ENCODE results near the gene COMMD9.

The COMMD9 gene

DNA sequence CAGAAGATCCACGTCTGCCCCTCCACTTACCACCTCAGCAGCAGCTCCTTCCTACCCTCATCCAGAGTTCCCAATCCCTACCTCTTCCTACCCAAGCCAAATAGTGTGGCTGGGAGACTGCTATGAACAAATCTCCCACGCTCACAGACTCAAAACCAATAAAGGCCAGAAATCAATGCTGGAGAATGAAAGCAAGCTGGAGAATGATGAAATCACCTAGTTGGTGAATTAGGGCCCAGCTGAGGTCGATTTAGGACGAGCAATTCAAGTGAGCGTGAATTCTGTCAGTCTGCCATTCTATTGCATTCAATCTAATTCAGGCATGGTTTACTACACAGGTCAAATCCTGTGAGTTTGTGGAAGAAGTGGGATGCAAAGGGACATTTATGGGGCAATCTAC lies 22.5 kb downstream of the COMMD9 start:
- Histone ChIP-seq H3K36me3 (ENCODE audit: control insufficient read depth, low read depth, low read length) (no peaks in the 10 kb centered on the region), H3K4me1 (ENCODE audit: control insufficient read depth, low read depth, low read length) (no peaks in the 10 kb centered on the region), H3K4me3 (ENCODE audit: low read length) (no peak overlapping the region), H3K9ac (ENCODE audit: low read length) (no peak overlapping the region), H3K9me3 (ENCODE audit: control insufficient read depth, low read depth, low read length) (no peaks in the 10 kb centered on the region), H3K27ac (ENCODE audit: low read length) (no peak overlapping the region), H3K27me3 (ENCODE audit: control insufficient read depth, insufficient read depth, low read length) (no peaks in the 10 kb centered on the region)

DNA sequence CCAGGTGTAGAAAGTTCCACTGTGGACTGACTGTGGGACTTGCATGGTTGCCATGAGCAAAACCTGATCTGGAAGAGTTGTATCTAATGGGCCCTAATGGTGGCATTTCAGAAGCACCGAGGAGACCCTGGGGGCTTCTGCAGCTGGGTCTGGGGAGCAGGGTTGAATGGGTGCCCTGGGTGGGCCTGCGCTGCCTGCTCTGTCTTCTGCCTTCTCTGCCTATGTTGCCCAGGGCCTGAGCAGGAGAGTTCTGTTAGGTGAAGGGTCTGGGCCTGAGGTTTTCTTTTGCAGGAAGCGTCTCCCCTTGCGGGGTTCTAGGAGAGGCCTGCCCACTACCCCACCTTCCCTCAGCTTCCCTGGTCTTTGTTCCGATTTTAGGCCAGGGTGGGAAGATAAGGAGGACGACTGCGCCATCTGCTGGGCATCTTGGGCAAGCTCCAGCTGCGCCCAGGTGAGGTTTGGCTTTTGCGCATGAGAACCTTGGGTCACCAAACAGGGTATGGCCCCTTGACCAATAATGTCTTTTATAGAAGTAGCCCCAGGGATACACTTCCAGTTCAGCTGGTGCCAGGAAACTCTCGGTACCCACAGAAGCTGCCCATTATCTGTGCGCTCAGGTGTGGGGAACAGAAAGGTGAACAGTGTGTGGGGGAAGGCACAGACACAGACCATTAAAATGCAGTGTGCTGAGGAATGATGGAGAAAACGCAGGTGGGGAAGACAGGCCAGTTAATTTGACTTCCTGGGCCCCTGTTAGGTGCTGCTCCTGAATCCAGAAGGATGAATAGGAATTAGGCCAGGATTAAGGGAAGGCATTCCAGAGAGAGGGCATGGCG lies 23.2 kb downstream of the COMMD9 start:
- Histone ChIP-seq H3K9me3 (ENCODE audit: control insufficient read depth, low read depth, low read length) (no peaks in the 10 kb centered on the region), H3K27me3 (ENCODE audit: control insufficient read depth, insufficient read depth, low read length) (no peaks in the 10 kb centered on the region), H3K4me1 (ENCODE audit: control insufficient read depth, low read depth, low read length) (peaks cover 3% of the 10 kb centered on the region), H3K9ac (ENCODE audit: low read length) (no peak overlapping the region), H3K27ac (ENCODE audit: low read length) (no peak overlapping the region), H3K36me3 (ENCODE audit: control insufficient read depth, low read depth, low read length) (no peaks in the 10 kb centered on the region), H3K4me3 (ENCODE audit: low read length) (no peak overlapping the region)

DNA sequence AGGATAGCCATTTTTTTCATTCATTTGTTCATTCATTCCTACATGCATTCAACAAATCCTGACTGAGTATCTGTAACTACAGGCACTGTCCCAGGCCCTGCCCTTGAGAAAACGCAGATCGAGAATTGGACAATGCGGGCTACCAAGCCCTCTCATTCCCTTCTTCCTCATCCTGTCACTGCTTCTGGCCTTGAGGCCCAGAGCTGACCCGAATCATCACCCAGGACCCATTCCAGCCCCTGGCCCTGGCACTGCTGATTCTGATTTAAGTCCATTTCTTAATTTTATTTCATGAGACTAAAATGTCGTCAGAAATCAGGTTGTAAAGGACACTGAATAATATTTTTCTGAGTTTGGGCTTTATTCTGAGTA lies 24.3 kb downstream of the COMMD9 start:
- no peaks in the 10 kb centered on the region for H3K36me3 ChIP-seq (ENCODE audit: control insufficient read depth, low read depth, low read length)
- peaks cover 3% of the 10 kb centered on the region for H3K4me1 ChIP-seq (ENCODE audit: control insufficient read depth, low read depth, low read length)
- no peaks in the 10 kb centered on the region for H3K9me3 ChIP-seq (ENCODE audit: control insufficient read depth, low read depth, low read length)
- H3K4me3 ChIP-seq (ENCODE audit: low read length): no peak overlapping the region
- no peak overlapping the region for H3K9ac ChIP-seq (ENCODE audit: low read length)
- no peak overlapping the region for H3K27ac ChIP-seq (ENCODE audit: low read length)
- no peaks in the 10 kb centered on the region for H3K27me3 ChIP-seq (ENCODE audit: control insufficient read depth, insufficient read depth, low read length)

- Histone ChIP-seq H3K36me3 (ENCODE audit: control insufficient read depth, low read depth, low read length) (no peaks in the 10 kb centered on the region), H3K9ac (ENCODE audit: low read length) (no peak overlapping the region), H3K27me3 (ENCODE audit: control insufficient read depth, insufficient read depth, low read length) (no peaks in the 10 kb centered on the region), H3K27ac (ENCODE audit: low read length) (no peak overlapping the region), H3K4me1 (ENCODE audit: control insufficient read depth, low read depth, low read length) (peaks cover 3% of the 10 kb centered on the region), H3K9me3 (ENCODE audit: control insufficient read depth, low read depth, low read length) (no peaks in the 10 kb centered on the region), H3K4me3 (ENCODE audit: low read length) (no peak overlapping the region)
These were observed 24.9 kb downstream of the COMMD9 start for GRCh38 chr11:36264011-36264972.

DNA sequence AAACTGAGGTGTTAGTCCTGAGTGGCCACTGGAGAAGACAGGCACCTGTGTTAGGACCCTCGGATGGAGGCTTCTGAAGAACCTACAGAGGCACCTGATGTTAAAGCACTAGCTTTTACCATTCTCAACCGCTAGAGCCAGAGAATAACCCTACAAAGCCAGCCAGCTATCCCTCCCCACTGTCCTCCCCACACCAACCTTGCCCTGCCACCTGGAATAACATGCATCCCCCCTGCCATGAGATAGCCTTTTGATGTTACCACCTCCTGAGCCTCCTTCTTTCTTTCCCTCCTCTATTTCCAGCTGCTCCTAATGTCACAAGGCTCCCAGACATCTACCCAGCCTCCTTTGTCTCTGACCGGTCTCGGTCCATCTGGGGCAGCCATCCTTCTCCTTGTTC lies 28.1 kb downstream of the COMMD9 start:
- Histone ChIP-seq H3K9ac (ENCODE audit: low read length) (no peak overlapping the region), H3K27me3 (ENCODE audit: control insufficient read depth, insufficient read depth, low read length) (no peaks in the 10 kb centered on the region), H3K4me1 (ENCODE audit: control insufficient read depth, low read depth, low read length) (peaks cover 3% of the 10 kb centered on the region), H3K9me3 (ENCODE audit: control insufficient read depth, low read depth, low read length) (no peaks in the 10 kb centered on the region), H3K4me3 (ENCODE audit: low read length) (no peak overlapping the region), H3K36me3 (ENCODE audit: control insufficient read depth, low read depth, low read length) (no peaks in the 10 kb centered on the region), H3K27ac (ENCODE audit: low read length) (no peak overlapping the region)

GRCh38 chr11:36258730-36259360 lies 30.4 kb downstream of the COMMD9 start:
- Histone ChIP-seq H3K27ac (ENCODE audit: low read length) (no peak overlapping the region), H3K27me3 (ENCODE audit: control insufficient read depth, insufficient read depth, low read length) (no peaks in the 10 kb centered on the region), H3K9ac (ENCODE audit: low read length) (no peak overlapping the region), H3K36me3 (ENCODE audit: control insufficient read depth, low read depth, low read length) (no peaks in the 10 kb centered on the region), H3K4me1 (ENCODE audit: control insufficient read depth, low read depth, low read length) (peaks cover 3% of the 10 kb centered on the region), H3K9me3 (ENCODE audit: control insufficient read depth, low read depth, low read length) (no peaks in the 10 kb centered on the region), H3K4me3 (ENCODE audit: low read length) (no peak overlapping the region)

DNA sequence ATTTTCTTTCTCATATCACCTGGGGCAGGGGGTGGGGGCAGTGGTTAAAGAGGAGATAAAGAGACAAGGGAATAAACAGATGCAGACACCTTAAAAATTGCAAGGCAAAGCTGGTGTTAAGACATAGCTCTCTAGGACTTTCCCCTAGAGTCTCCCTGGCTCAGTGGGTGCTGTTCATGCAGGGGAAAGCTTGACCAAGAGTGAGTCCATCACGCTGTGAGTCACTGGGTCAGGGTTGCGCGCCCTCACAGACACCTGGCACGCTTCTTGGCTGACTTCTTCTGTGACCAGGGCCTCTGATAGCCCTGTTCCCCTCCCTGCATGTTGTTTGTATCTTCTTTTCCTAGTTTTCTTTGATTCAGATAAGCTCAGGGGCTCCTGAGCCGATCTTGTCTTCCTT lies 31.9 kb downstream of the COMMD9 start:
- no peak overlapping the region for H3K9ac ChIP-seq (ENCODE audit: low read length)

DNA sequence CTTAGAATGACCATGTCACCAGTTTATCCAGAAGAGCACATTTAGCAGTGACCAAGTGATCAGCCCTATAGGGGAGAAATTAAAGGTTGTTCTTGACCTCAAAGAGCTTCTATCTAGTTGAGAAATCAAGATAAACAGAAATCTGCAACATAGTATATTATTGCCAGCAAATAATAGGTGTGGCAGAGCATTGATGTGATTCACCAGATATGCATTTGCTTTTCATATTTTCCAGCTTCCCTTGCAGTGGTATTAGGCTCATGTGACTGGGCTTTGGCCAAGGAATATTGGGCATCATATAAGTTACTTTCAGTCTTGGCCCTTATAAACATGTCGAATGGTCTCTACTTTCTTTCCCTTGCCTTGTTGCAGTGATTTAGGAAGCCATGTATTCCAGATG lies 34.5 kb downstream of the COMMD9 start:
- Histone ChIP-seq H3K27ac (ENCODE audit: low read length) (no peak overlapping the region), H3K4me1 (ENCODE audit: control insufficient read depth, low read depth, low read length) (no peaks in the 10 kb centered on the region), H3K9ac (ENCODE audit: low read length) (no peak overlapping the region), H3K9me3 (ENCODE audit: control insufficient read depth, low read depth, low read length) (no peaks in the 10 kb centered on the region), H3K4me3 (ENCODE audit: low read length) (no peak overlapping the region), H3K36me3 (ENCODE audit: control insufficient read depth, low read depth, low read length) (no peaks in the 10 kb centered on the region), H3K27me3 (ENCODE audit: control insufficient read depth, insufficient read depth, low read length) (no peaks in the 10 kb centered on the region)

More for the DNA sequence above, 31.9 kb downstream of the COMMD9 start:
- Histone ChIP-seq H3K9me3 (ENCODE audit: control insufficient read depth, low read depth, low read length) (no peaks in the 10 kb centered on the region), H3K4me3 (ENCODE audit: low read length) (no peak overlapping the region), H3K36me3 (ENCODE audit: control insufficient read depth, low read depth, low read length) (no peaks in the 10 kb centered on the region), H3K27me3 (ENCODE audit: control insufficient read depth, insufficient read depth, low read length) (no peaks in the 10 kb centered on the region), H3K27ac (ENCODE audit: low read length) (no peak overlapping the region), H3K4me1 (ENCODE audit: control insufficient read depth, low read depth, low read length) (peaks cover 3% of the 10 kb centered on the region)

GRCh38 chr11:36253238-36253637 lies 36.0 kb downstream of the COMMD9 start:
- no peak overlapping the region for H3K4me3 ChIP-seq (ENCODE audit: low read length)
- no peaks in the 10 kb centered on the region for H3K27me3 ChIP-seq (ENCODE audit: control insufficient read depth, insufficient read depth, low read length)
- no peak overlapping the region for H3K27ac ChIP-seq (ENCODE audit: low read length)
- H3K4me1 ChIP-seq (ENCODE audit: control insufficient read depth, low read depth, low read length): no peaks in the 10 kb centered on the region
- no peaks in the 10 kb centered on the region for H3K36me3 ChIP-seq (ENCODE audit: control insufficient read depth, low read depth, low read length)
- no peak overlapping the region for H3K9ac ChIP-seq (ENCODE audit: low read length)
- H3K9me3 ChIP-seq (ENCODE audit: control insufficient read depth, low read depth, low read length): no peaks in the 10 kb centered on the region

DNA sequence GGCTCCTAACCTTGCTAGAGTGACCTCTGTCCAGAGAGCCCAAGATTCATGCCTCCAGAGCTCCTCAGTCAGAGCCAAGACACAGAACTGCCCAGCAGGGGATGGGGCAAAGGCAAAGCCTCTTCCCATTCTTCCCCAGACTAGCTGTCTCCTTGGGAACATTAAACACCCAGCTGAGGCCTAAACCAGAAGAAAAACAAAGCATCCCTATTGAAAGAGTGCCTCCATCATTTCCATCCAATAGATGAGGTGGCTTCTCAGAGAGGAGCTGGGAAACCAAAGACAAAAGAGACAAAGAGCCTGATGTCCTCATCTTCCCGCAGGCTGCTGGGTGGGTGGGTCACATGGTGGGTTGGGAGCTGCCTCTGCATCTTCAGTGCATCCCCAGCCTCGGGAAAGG lies 37.4 kb downstream of the COMMD9 start:
- H3K27ac ChIP-seq (ENCODE audit: low read length): no peak overlapping the region
- H3K36me3 ChIP-seq (ENCODE audit: control insufficient read depth, low read depth, low read length): no peaks in the 10 kb centered on the region
- no peak overlapping the region for H3K4me3 ChIP-seq (ENCODE audit: low read length)
- H3K9me3 ChIP-seq (ENCODE audit: control insufficient read depth, low read depth, low read length): no peaks in the 10 kb centered on the region
- no peak overlapping the region for H3K9ac ChIP-seq (ENCODE audit: low read length)
- no peaks in the 10 kb centered on the region for H3K4me1 ChIP-seq (ENCODE audit: control insufficient read depth, low read depth, low read length)
- no peaks in the 10 kb centered on the region for H3K27me3 ChIP-seq (ENCODE audit: control insufficient read depth, insufficient read depth, low read length)

- no peak overlapping the region for H3K27ac ChIP-seq (ENCODE audit: low read length)
- no peaks in the 10 kb centered on the region for H3K36me3 ChIP-seq (ENCODE audit: control insufficient read depth, low read depth, low read length)
- H3K9ac ChIP-seq (ENCODE audit: low read length): no peak overlapping the region
- H3K4me3 ChIP-seq (ENCODE audit: low read length): no peak overlapping the region
- H3K4me1 ChIP-seq (ENCODE audit: control insufficient read depth, low read depth, low read length): no peaks in the 10 kb centered on the region
- H3K9me3 ChIP-seq (ENCODE audit: control insufficient read depth, low read depth, low read length): no peaks in the 10 kb centered on the region
- no peaks in the 10 kb centered on the region for H3K27me3 ChIP-seq (ENCODE audit: control insufficient read depth, insufficient read depth, low read length)
These were observed 40.0 kb downstream of the COMMD9 start for GRCh38 chr11:36249246-36249645.
